ENCODE data around the gene DGKH.

- no peak for TF ChIP-seq CTCF (IDR thresholded peaks at IDR 0.05; ENCODE audit: poor library complexity, severe bottlenecking)
- TF ChIP-seq RAD21 (conservative IDR thresholded peaks at IDR 0.05), result no peak
- no peak for TF ChIP-seq EZH2 (IDR thresholded peaks at IDR 0.05; ENCODE audit: borderline replicate concordance, insufficient read depth, low read length, poor library complexity, severe bottlenecking)
Measured at GRCh38 chr13:42272115-42272803, 223.8 kb downstream of the DGKH start, which contains the start of gene AKAP11.

Measured in neural cell (in vitro differentiated cells).